IPS-15b (cell line): ENCODE results near the gene TSPAN18.

Source experiments
- H3K27me3 ChIP-seq: one replicate; pipeline ENCODE4 v1.6.1; 2013; ENCODE audit warnings: low read length; ENCODE audit not compliant: control insufficient read depth, insufficient read depth
- H3K36me3 ChIP-seq: one replicate; pipeline ENCODE4 v1.6.1; 2013; ENCODE audit warnings: low read length; ENCODE audit not compliant: control insufficient read depth, insufficient read depth
- H3K4me1 ChIP-seq: one replicate; pipeline ENCODE4 v1.6.1; 2013; ENCODE audit warnings: mild to moderate bottlenecking, low read length; ENCODE audit not compliant: control insufficient read depth, insufficient read depth
- H3K4me3 ChIP-seq: one replicate; pipeline ENCODE4 v1.5.1; 2013; ENCODE audit warnings: low read depth, low read length
- H3K9ac ChIP-seq: one replicate; pipeline ENCODE4 v1.6.1; 2013; ENCODE audit warnings: low read depth, mild to moderate bottlenecking, low read length
- H3K9me3 ChIP-seq: one replicate; pipeline ENCODE4 v1.6.1; 2013; ENCODE audit warnings: mild to moderate bottlenecking, low read length; ENCODE audit not compliant: control insufficient read depth, insufficient read depth

Gene TSPAN18

GRCh38 chr11:44875037-44875436, 148.3 kb downstream of the TSPAN18 start:
- H3K9ac ChIP-seq = no peak overlapping the region
- no peaks in the 10 kb centered on the region for H3K36me3 ChIP-seq
- peaks cover 21% of the 10 kb centered on the region for H3K4me1 ChIP-seq
- no peaks in the 10 kb centered on the region for H3K9me3 ChIP-seq
- H3K27me3 ChIP-seq = peaks cover 12% of the 10 kb centered on the region
- no peak overlapping the region for H3K4me3 ChIP-seq

GRCh38 chr11:44876194-44876723, 149.5 kb downstream of the TSPAN18 start:
- Histone ChIP-seq H3K4me1 (peaks cover 21% of the 10 kb centered on the region), H3K9ac (no peak overlapping the region), H3K9me3 (no peaks in the 10 kb centered on the region), H3K27me3 (peaks cover 15% of the 10 kb centered on the region), H3K4me3 (no peak overlapping the region), H3K36me3 (no peaks in the 10 kb centered on the region)

GRCh38 chr11:44876906-44877305, 150.1 kb downstream of the TSPAN18 start:
- Histone ChIP-seq H3K9ac (no peak overlapping the region), H3K27me3 (peaks cover 15% of the 10 kb centered on the region), H3K4me3 (no peak overlapping the region), H3K36me3 (no peaks in the 10 kb centered on the region), H3K4me1 (peaks cover 21% of the 10 kb centered on the region), H3K9me3 (no peaks in the 10 kb centered on the region)

GRCh38 chr11:44877571-44878497, 151.1 kb downstream of the TSPAN18 start:
- no peaks in the 10 kb centered on the region for H3K36me3 ChIP-seq

GRCh38 chr11:44878711-44879110, 151.9 kb downstream of the TSPAN18 start:
- Histone ChIP-seq H3K27me3 (peaks cover 15% of the 10 kb centered on the region), H3K4me3 (no peak overlapping the region), H3K36me3 (no peaks in the 10 kb centered on the region), H3K9me3 (no peaks in the 10 kb centered on the region), H3K4me1 (peaks cover 21% of the 10 kb centered on the region), H3K9ac (no peak overlapping the region)

More at GRCh38 chr11:44877571-44878497, 151.1 kb downstream of the TSPAN18 start:
- Histone ChIP-seq H3K4me3 (no peak overlapping the region), H3K4me1 (peaks cover 21% of the 10 kb centered on the region), H3K9me3 (no peaks in the 10 kb centered on the region), H3K9ac (no peak overlapping the region), H3K27me3 (peaks cover 15% of the 10 kb centered on the region)

- H3K36me3 ChIP-seq = no peaks in the 10 kb centered on the region
- H3K9me3 ChIP-seq = no peaks in the 10 kb centered on the region
- no peak overlapping the region for H3K9ac ChIP-seq
- H3K4me3 ChIP-seq = no peak overlapping the region
- H3K4me1 ChIP-seq = peaks cover 21% of the 10 kb centered on the region
- peaks cover 15% of the 10 kb centered on the region for H3K27me3 ChIP-seq
Measured at GRCh38 chr11:44879432-44879831, 152.7 kb downstream of the TSPAN18 start.

GRCh38 chr11:44880511-44880910, 153.7 kb downstream of the TSPAN18 start:
- Histone ChIP-seq H3K4me1 (peaks cover 21% of the 10 kb centered on the region), H3K9ac (no peak overlapping the region), H3K9me3 (no peaks in the 10 kb centered on the region), H3K36me3 (no peaks in the 10 kb centered on the region), H3K4me3 (no peak overlapping the region), H3K27me3 (peaks cover 15% of the 10 kb centered on the region)

GRCh38 chr11:44880953-44881352, 154.2 kb downstream of the TSPAN18 start:
- Histone ChIP-seq H3K4me1 (peaks cover 21% of the 10 kb centered on the region), H3K36me3 (no peaks in the 10 kb centered on the region), H3K27me3 (peaks cover 15% of the 10 kb centered on the region), H3K9ac (no peak overlapping the region), H3K4me3 (no peak overlapping the region), H3K9me3 (no peaks in the 10 kb centered on the region)

- Histone ChIP-seq H3K36me3 (no peaks in the 10 kb centered on the region), H3K4me1 (peaks cover 9% of the 10 kb centered on the region), H3K9ac (no peak overlapping the region), H3K4me3 (no peak overlapping the region), H3K9me3 (no peaks in the 10 kb centered on the region), H3K27me3 (peaks cover 13% of the 10 kb centered on the region)
Measured at GRCh38 chr11:44883277-44883676, 156.5 kb downstream of the TSPAN18 start.

GRCh38 chr11:44884056-44884455, 157.3 kb downstream of the TSPAN18 start:
- H3K9me3 ChIP-seq = no peaks in the 10 kb centered on the region
- H3K4me3 ChIP-seq = no peak overlapping the region
- H3K36me3 ChIP-seq = no peaks in the 10 kb centered on the region
- H3K27me3 ChIP-seq = peaks cover 11% of the 10 kb centered on the region
- H3K4me1 ChIP-seq = peaks cover 2% of the 10 kb centered on the region
- no peak overlapping the region for H3K9ac ChIP-seq

GRCh38 chr11:44885065-44885810, 158.5 kb downstream of the TSPAN18 start:
- H3K9ac ChIP-seq = no peak overlapping the region
- H3K4me3 ChIP-seq = no peak overlapping the region
- H3K27me3 ChIP-seq = peaks cover 1% of the 10 kb centered on the region
- no peaks in the 10 kb centered on the region for H3K9me3 ChIP-seq
- no peaks in the 10 kb centered on the region for H3K4me1 ChIP-seq
- no peaks in the 10 kb centered on the region for H3K36me3 ChIP-seq
